Left lung (tissue), 10 donors: ENCODE measurements around the gene TTC16. TPM values are rescaled to one million over a fixed set of nuclear protein-coding genes. Genes with fewer than 3 reads are reported as not detected.

Experiments
- ATAC-seq: fragments of 200-7000 bp; cut with Tn5 transposase; one replicate; pipeline ENCODE4 v1.9.1; 2020; ENCODE audit warnings: moderate library complexity
- DNase-seq, 4 donors: peaks; one replicate each; pipeline ENCODE4 v3.0.0-alpha.2; 2013 to 2020
- H3K27ac ChIP-seq, 2 donors: fragments of 200-600 bp; sonication (generic) in 1 of 2; one replicate each; pipeline versions ENCODE4 v1.5.0 to v1.8.0; 2020 to 2021
- H3K27me3 ChIP-seq, 2 donors: fragments of 200-600 bp; sonication (generic) in 1 of 2; one replicate each; pipeline versions ENCODE4 v1.5.0 to v1.8.0; 2020 to 2021
- H3K36me3 ChIP-seq, 2 donors: fragments of 200-600 bp; sonication (generic) in 1 of 2; one replicate each; pipeline versions ENCODE4 v1.5.0 to v1.8.0; 2020 to 2021
- H3K4me1 ChIP-seq, 2 donors: fragments of 200-600 bp; one replicate each; pipeline ENCODE4 v1.8.0; 2021
- H3K4me3 ChIP-seq, 2 donors: fragments of 200-600 bp; sonication (generic) in 1 of 2; one replicate each; pipeline versions ENCODE4 v1.5.0 to v1.8.0; 2020 to 2021; ENCODE audit warnings: mild to moderate bottlenecking in 1 of 2
- H3K9me3 ChIP-seq, 2 donors: fragments of 200-600 bp; sonication (generic) in 1 of 2; one replicate each; pipeline versions ENCODE4 v1.5.0 to v1.8.0; 2020 to 2021
- CTCF ChIP-seq, 2 donors: fragments of 200-600 bp; sonication (generic) in 1 of 2; IDR thresholded peaks; one replicate each; pipeline versions ENCODE4 v1.5.0 to v1.8.0; 2021; ENCODE audit warnings: antibody characterized with exemption in 2 of 2
- intact Hi-C, 2 donors: fragments of 100-400 bp; cut with DNase I; formaldehyde crosslinking; loops; one replicate each; pipeline versions ENCODE4 v1.11.2 to v1.14.2; 2022
- polyA plus RNA-seq, 6 donors: library from polyadenylated mRNA; unstranded; fragments of 120-200 nt; gene quantifications; one replicate each; pipeline ENCODE4 v1.2.1, GENCODE V29; 2013; ENCODE audit not compliant: insufficient read length in 6 of 6
- total RNA-seq, 2 donors: library from RNA; stranded (reverse); fragmentation: NEBNext Ultra II Directional; extraction: Animal tissue kit (Norgen Biotek cat#: 25700); gene quantifications; one replicate each; pipeline ENCODE4 v1.2.1, GENCODE V29; 2021
- donor health status: DM: no; HTN: yes; CAD: no.
- donor health status: DM: no; HTN: no; CAD: no.

TTC16 gene
- total and polyA plus RNA-seq, 8 donors = 0.15 to 1.4 (median 0.78) TPM

DNA sequence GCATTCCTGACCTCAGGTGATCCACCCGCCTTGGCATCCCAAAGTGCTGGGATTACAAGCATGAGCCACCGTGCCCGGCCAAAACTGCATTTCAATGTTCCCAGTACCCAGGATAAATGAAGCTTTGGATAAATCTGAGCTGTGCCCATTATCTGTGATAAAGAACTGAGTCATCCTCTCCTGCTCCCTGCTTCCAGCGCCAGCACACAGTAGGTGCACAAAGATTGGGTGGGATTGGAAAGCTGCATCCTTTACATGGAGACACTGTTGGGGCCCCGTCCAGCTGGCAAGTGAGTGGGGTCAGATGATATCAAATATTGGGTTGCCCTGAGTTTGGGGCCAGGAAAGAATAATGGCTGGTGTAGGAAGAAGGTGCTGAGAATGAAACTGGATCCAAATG lies 45.2 kb downstream of the TTC16 start:
- H3K4me1 ChIP-seq = peaks cover 0 to 49% of the 10 kb centered on the region in 2 donors

GRCh38 chr9:127761491-127761956 lies 45.6 kb downstream of the TTC16 start:
- peak overlapping the region; percentile 26 to 70 for H3K27ac ChIP-seq
- H3K9me3 ChIP-seq = no peaks in the 10 kb centered on the region
- peak overlapping the region in 1 of 2 donors; percentile 30 for H3K4me3 ChIP-seq
- peaks cover 0 to 1% of the 10 kb centered on the region in 2 donors for H3K27me3 ChIP-seq
- H3K4me1 ChIP-seq = peaks cover 0 to 54% of the 10 kb centered on the region in 2 donors
- TF ChIP-seq CTCF (IDR thresholded peaks at IDR 0.05) = no peak
- ATAC-seq = no peak
- DNase-seq = no peak
- intact Hi-C loops = no loop called here
- H3K36me3 ChIP-seq = peaks cover 0 to 28% of the 10 kb centered on the region in 2 donors

More for the DNA sequence above, 45.2 kb downstream of the TTC16 start:
- Histone ChIP-seq H3K4me3 (peak overlapping the region in 1 of 2 donors; percentile 30), H3K36me3 (peaks cover 0 to 28% of the 10 kb centered on the region in 2 donors), H3K27me3 (peaks cover under 1 to 6% of the 10 kb centered on the region in 2 donors), H3K9me3 (no peaks in the 10 kb centered on the region), H3K27ac (peak overlapping the region; percentile 26 to 70)
- no peak for TF ChIP-seq CTCF (IDR thresholded peaks at IDR 0.05)
- intact Hi-C loops = no loop called here
- no peak for DNase-seq
- no peak for ATAC-seq

DNA sequence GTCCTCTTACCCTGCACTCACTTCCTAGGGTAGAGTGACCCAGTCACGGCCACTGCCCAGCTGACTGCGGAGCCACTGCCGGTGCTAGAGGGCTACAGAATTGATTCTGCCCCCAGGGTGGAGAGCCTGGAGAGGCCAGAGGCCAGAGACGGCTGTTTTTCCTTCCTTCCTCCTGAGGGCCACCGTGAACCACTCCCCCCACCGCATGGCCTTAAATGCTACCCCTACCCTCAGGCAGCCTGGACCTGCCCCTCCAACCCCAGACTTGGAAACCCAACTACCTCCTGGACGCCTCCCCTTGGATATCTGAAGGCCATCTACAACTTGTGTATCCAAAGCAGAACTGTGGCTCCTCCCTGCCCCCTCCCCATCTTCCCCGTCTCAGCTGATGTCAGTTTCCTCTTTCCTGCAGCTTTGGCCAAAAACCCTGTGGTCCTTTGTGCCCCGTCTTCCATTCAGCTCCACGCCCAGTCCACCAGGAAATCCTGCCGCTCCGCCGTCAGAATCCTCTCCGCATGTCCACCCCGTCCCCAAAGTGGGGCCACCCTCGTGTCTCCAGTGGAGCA lies 46.3 kb downstream of the TTC16 start:
- intact Hi-C loops = no loop called here
- peaks cover 0 to 60% of the 10 kb centered on the region in 2 donors for H3K4me1 ChIP-seq
- peaks cover 0 to 32% of the 10 kb centered on the region in 2 donors for H3K36me3 ChIP-seq
- H3K27me3 ChIP-seq = no peaks in the 10 kb centered on the region
- H3K27ac ChIP-seq = peak overlapping the region; percentile 39 to 70
- no peaks in the 10 kb centered on the region for H3K9me3 ChIP-seq
- peak; percentile 63 for ATAC-seq
- peak overlapping the region in 1 of 2 donors; percentile 30 for H3K4me3 ChIP-seq
- peak in 2 of 4 donors; percentile 45 to 83 for DNase-seq
- no peak for TF ChIP-seq CTCF (IDR thresholded peaks at IDR 0.05)

DNA sequence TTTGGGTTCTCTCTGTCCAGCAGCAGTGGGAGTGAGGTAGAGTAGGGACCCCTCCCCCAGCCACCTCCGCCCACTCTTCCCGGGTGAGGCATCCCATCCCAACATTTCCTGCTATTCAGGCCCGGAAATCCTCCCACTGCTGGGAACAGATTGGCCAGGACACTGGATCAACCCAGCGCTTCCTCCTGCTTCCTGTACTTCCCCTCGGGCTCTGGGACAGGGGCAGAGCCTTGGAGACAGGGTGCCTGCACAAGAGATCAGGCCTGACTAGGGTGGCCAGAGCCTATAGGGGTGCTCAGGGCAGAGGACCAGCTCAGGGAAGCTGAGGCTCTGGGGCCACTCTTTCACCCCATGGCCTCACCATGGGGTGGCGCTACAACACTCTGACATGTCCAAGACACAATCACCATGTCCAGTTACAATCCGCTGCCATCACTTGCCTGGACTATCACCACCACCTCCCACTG lies 48.1 kb downstream of the TTC16 start:
- no peak overlapping the region for H3K4me3 ChIP-seq
- peak overlapping the region in 1 of 2 donors; percentile 70 for H3K27ac ChIP-seq
- DNase-seq (no peak), ATAC-seq (peak; percentile 67)
- intact Hi-C loops = no loop called here
- peak; percentile 13 to 49 for TF ChIP-seq CTCF (IDR thresholded peaks at IDR 0.05)
- H3K9me3 ChIP-seq = no peaks in the 10 kb centered on the region
- no peaks in the 10 kb centered on the region for H3K27me3 ChIP-seq
- peaks cover 0 to 27% of the 10 kb centered on the region in 2 donors for H3K36me3 ChIP-seq
- peaks cover 8 to 78% of the 10 kb centered on the region in 2 donors for H3K4me1 ChIP-seq

- intact Hi-C loops = no loop called here
- H3K4me1 ChIP-seq = peaks cover 8 to 93% of the 10 kb centered on the region in 2 donors
- H3K4me3 ChIP-seq = no peak overlapping the region
Observed at GRCh38 chr9:127765418-127765817, 49.5 kb downstream of the TTC16 start.

More at GRCh38 chr9:127765418-127765817, 49.5 kb downstream of the TTC16 start:
- H3K36me3 ChIP-seq = peaks cover 0 to 21% of the 10 kb centered on the region in 2 donors
- TF ChIP-seq CTCF (IDR thresholded peaks at IDR 0.05) = no peak
- ATAC-seq (no peak), DNase-seq (no peak)
- no peaks in the 10 kb centered on the region for H3K9me3 ChIP-seq
- no peaks in the 10 kb centered on the region for H3K27me3 ChIP-seq
- peak overlapping the region in 1 of 2 donors; percentile 70 for H3K27ac ChIP-seq
